HTERT RPE-1 (cell line): ENCODE measurements around the gene TEX36.
"Not testable (repeated sequence)": the region's sequence is repeated elsewhere in the genome, so short reads cannot be mapped to it uniquely, and the experiment has no call there.

Experiments used
- in situ Hi-C: fragments of 300-500 bp; cut with MboI; formaldehyde crosslinking; loops from 4 replicates; pipeline ENCODE4 v1.14.3; 2020; ENCODE audit warnings: low sequenced_read_pairs

TEX36 gene

DNA sequence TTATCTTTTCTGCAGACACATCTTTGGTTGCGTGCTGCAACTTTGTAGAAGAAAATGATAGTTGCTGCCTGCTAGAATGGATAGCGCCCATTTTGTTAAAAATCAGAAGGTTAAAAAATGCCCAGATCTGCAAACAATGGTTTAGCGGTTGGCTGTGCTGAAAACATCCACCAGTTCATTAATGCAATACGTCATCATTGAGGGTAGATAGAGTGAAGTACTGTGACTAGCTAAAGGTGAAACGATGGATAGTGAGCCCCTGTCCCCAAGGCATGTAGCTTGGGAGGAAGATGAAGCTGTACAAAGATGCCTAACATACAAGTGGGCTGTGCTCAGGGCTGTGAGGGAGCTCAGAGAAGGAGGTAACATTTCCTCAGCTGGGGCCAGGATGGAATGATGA lies 48.4 kb downstream of the TEX36 start:
- in situ Hi-C loops: no loop called here

- in situ Hi-C loops: no loop called here
Measured at GRCh38 chr10:125633517-125633999, 49.4 kb downstream of the TEX36 start.

- in situ Hi-C loops: no loop called here
Measured at GRCh38 chr10:125631806-125632205, 51.2 kb downstream of the TEX36 start.

DNA sequence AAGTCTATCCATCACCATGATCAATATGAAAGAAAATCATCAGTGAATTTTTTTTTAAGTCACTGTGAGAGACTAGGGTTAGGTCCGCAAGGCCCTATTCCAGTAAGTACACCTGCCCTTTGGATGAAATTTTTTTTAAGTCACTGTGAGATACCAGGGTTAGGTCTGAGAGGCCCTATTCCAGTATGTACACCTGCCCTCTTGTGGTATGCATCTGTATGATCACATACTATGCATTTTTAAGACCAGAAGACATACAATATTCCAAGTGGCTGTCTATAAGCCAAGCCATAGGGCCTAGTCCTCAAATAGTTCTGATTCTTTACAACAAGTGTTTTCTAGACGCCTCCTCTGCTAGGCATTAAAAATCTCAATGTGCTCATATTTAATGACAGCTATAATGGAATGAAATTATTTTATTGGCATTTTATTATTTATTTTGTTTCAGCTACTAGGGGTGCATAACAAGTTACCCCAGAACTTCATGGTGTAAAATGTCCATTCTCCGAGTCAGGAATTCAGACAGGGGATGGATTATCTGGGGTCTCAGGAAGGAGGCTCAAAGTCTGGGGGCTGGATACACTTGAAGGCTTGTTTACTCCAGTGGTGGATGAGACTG lies 53.1 kb downstream of the TEX36 start:
- in situ Hi-C loops: no loop called here

- in situ Hi-C loops: no loop called here
Measured at GRCh38 chr10:125628104-125629049, 54.6 kb downstream of the TEX36 start.

DNA sequence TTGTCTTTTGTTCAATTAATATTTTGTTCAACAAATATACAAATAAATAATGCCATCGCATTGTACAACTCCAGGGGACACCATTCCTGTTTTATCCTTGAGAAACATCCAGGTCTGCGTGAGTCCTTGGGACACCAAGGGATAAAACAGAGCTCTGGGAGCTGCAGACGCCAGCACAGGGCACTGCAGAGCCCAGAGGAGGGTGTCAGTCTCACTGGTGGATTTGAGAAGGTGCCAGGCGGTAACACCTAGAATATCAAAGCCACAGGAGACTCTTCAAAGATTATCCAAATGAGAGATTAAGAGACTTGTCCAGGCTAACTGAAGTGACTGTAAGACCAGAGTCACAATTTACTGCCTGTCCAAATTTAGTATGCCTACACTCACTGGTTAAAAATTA lies 55.3 kb downstream of the TEX36 start:
- in situ Hi-C loops: no loop called here

DNA sequence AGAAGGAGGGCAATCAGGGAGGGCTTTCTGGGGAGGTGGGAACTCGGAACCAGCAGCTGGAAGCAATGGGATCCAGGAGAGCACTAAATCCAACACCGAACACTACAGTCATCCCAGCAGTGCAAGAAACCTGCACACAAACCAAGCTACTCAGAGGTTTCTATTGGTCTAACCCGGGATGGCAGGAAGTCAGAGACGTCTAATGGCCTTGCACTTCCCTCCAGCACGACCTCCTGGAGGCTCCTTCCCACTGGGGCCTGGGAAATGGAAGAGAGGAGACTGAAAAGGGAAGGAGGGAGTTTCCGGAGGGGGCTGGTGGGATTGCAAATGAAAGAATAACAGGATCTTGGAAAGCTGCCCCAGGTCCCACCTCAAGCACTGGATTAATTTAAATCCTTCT lies 56.3 kb downstream of the TEX36 start:
- in situ Hi-C loops: no loop called here

DNA sequence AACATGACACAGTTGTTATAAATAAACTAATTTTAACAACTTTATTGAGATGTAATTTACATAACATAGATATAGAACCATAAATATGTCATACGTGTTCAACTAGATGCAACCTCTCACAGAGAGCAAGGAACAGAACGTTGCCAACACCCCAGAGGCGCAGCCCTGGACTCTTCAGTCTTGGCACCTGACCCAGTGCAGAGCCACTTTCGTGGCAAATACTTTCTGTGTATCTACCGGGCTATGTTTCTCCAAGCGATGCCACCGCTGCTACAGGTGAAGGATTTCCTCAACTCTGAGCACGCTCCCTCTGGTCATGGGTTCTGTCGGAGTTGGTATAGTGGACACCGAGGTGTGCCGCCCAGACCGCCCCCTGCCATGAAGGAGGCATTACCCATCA lies 57.4 kb downstream of the TEX36 start:
- in situ Hi-C loops: no loop called here

GRCh38 chr10:125624800-125625199 lies 58.2 kb downstream of the TEX36 start:
- in situ Hi-C loops: no loop called here

GRCh38 chr10:125621052-125621451 lies 61.9 kb downstream of the TEX36 start:
- in situ Hi-C loops: no loop called here

GRCh38 chr10:125620401-125620800 lies 62.6 kb downstream of the TEX36 start:
- in situ Hi-C loops: no loop called here

DNA sequence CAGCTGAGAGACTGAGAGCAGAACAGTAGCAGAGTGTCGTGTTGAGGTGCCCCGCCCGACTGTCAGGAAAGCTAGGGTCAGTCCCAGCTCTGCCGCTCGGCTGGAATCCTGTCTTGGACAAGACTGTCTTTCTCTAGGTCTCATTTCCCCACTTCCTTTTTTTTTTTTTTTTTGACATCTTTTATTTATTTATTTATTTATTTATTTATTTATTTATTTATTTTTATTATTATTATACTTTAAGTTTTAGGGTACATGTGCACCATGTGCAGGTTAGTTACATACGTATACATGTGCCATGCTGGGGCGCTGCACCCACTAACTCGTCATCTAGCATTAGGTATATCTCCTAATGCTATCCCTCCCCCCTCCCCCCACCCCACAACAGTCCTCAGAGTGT lies 69.9 kb downstream of the TEX36 start:
- in situ Hi-C loops: not testable (repeated sequence)

DNA sequence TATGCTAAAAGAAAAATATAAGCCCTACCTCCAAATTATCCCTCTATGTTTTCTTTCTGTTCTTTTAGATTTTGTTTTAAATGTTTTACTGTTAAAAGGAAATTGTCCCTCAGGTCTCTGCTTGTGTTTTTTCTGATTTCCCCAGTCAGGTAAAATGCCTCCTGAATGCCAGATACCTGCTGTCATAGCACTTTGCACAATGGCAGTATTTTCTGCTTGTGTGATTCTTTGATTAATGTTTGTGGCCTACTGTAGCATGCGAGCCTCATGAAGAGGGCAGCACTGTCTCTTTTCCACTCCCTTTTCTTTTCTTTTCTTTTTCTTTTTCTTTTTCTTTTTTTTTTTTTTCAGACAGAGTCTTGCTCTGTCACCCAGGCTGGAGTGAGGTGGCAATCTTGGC lies 71.2 kb downstream of the TEX36 start:
- in situ Hi-C loops: no loop called here

GRCh38 chr10:125611216-125611615 lies 71.7 kb downstream of the TEX36 start:
- in situ Hi-C loops: no loop called here

- in situ Hi-C loops: no loop called here
Measured at GRCh38 chr10:125609859-125610258, 73.1 kb downstream of the TEX36 start.

DNA sequence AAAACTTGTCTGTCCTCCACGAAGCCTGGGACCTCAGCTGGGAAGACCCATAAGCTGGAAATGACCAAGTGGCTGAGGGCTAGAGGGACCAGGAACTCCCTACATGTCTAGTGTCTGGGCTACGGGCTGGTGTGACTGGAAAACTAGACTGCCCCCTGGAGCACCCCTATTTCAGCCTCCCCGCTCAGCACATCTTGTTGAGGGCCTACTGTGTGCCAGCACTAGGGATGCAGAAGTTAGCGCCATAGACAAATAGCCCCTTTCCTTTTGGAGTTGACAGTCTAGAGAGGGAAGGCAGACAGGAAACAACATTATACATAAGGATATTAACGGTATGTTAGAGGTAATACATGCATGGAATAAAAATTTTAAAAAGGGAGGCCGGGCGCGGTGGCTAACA lies 74.5 kb downstream of the TEX36 start:
- in situ Hi-C loops: no loop called here

GRCh38 chr10:125607689-125608290 lies 75.2 kb downstream of the TEX36 start:
- in situ Hi-C loops: no loop called here

- in situ Hi-C loops: no loop called here
Measured at GRCh38 chr10:125606414-125607010, 76.5 kb downstream of the TEX36 start.
